ENCODE data around the gene MGLL.

- TF ChIP-seq CTCF (IDR thresholded peaks at IDR 0.05; ENCODE audit: borderline replicate concordance, extremely low read depth, low read length, poor library complexity, severe bottlenecking), result no peak
- TF ChIP-seq EZH2 (IDR thresholded peaks at IDR 0.05; ENCODE audit: borderline replicate concordance, low read depth, low read length, severe bottlenecking), result no peak
Measured at GRCh38 chr3:127814325-127814781, 8.0 kb downstream of the MGLL start.
